ENCODE data around the gene CRYBA2. TPM values are rescaled to one million over a fixed set of nuclear protein-coding genes. Genes with fewer than 3 reads are reported as not detected.

The CRYBA2 gene
- polyA plus RNA-seq, 1 donor from 2014 or later, result not detected

DNA sequence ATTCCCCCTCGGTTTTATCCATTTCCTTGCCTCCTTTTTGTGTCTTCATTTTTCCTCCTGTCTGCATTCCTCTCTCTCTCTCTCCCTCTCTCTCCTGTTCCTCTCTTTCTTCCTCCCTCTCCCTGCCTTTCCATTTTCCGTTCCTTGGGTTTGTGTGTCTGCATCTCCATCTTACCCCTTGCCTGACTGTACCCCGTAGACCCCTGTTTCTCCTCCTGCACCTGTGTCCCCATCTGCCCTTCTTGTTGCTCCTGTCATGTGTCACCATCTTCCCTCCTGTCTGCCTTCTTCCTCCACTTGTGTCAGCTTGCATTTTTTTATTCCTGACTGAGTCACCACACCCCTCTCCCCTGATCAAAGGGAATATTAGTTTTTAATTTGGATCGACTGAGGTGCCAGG, 32.0 kb downstream of the CRYBA2 start:
- H2AFZ ChIP-seq (ENCODE audit: low read depth, low read length), result no peak overlapping the region
- H3K9me2 ChIP-seq (ENCODE audit: insufficient read depth, low read length), result no peaks in the 10 kb centered on the region
- no peaks in the 10 kb centered on the region for H3K79me2 ChIP-seq (replicated peaks; ENCODE audit: insufficient read depth, low read length)
- H3K27me3 ChIP-seq (ENCODE audit: insufficient read depth, low read depth, low read length), result peaks cover 22% of the 10 kb centered on the region
- H3K36me3 ChIP-seq (ENCODE audit: insufficient read depth, low read length), result no peaks in the 10 kb centered on the region
- H3K9me3 ChIP-seq (ENCODE audit: low read length), result no peaks in the 10 kb centered on the region
- peak overlapping the region; percentile 84 for H3K4me2 ChIP-seq (ENCODE audit: low read length)
- H3F3A ChIP-seq (ENCODE audit: insufficient read depth, low read length, poor library complexity, severe bottlenecking), result no peaks in the 10 kb centered on the region
- H3K4me3 ChIP-seq (ENCODE audit: low read length), result peak overlapping the region; percentile 71
- no peak overlapping the region for H3K27ac ChIP-seq (ENCODE audit: low read length)
- peak overlapping the region; percentile 79 for H3K9ac ChIP-seq (ENCODE audit: low read length)
- TF ChIP-seq SMC3 (conservative IDR thresholded peaks at IDR 0.05; ENCODE audit: poor library complexity), result no peak
- TF ChIP-seq, protein P1, sequence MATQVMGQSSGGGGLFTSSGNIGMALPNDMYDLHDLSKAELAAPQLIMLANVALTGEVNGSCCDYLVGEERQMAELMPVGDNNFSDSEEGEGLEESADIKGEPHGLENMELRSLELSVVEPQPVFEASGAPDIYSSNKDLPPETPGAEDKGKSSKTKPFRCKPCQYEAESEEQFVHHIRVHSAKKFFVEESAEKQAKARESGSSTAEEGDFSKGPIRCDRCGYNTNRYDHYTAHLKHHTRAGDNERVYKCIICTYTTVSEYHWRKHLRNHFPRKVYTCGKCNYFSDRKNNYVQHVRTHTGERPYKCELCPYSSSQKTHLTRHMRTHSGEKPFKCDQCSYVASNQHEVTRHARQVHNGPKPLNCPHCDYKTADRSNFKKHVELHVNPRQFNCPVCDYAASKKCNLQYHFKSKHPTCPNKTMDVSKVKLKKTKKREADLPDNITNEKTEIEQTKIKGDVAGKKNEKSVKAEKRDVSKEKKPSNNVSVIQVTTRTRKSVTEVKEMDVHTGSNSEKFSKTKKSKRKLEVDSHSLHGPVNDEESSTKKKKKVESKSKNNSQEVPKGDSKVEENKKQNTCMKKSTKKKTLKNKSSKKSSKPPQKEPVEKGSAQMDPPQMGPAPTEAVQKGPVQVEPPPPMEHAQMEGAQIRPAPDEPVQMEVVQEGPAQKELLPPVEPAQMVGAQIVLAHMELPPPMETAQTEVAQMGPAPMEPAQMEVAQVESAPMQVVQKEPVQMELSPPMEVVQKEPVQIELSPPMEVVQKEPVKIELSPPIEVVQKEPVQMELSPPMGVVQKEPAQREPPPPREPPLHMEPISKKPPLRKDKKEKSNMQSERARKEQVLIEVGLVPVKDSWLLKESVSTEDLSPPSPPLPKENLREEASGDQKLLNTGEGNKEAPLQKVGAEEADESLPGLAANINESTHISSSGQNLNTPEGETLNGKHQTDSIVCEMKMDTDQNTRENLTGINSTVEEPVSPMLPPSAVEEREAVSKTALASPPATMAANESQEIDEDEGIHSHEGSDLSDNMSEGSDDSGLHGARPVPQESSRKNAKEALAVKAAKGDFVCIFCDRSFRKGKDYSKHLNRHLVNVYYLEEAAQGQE (IDR thresholded peaks at IDR 0.05; ENCODE audit: borderline replicate concordance), result no peak
- no peak for TF ChIP-seq MXI1 (conservative IDR thresholded peaks at IDR 0.05; ENCODE audit: poor library complexity, severe bottlenecking)
- no peak for TF ChIP-seq TAF1 (IDR thresholded peaks at IDR 0.05; ENCODE audit: low read depth)
- no peak for TF ChIP-seq RAD21 (conservative IDR thresholded peaks at IDR 0.05)
- no peak for TF ChIP-seq EP300 (conservative IDR thresholded peaks at IDR 0.05; ENCODE audit: poor library complexity, severe bottlenecking)
- no peaks in the 10 kb centered on the region for H4K20me1 ChIP-seq (ENCODE audit: insufficient read depth)

DNA sequence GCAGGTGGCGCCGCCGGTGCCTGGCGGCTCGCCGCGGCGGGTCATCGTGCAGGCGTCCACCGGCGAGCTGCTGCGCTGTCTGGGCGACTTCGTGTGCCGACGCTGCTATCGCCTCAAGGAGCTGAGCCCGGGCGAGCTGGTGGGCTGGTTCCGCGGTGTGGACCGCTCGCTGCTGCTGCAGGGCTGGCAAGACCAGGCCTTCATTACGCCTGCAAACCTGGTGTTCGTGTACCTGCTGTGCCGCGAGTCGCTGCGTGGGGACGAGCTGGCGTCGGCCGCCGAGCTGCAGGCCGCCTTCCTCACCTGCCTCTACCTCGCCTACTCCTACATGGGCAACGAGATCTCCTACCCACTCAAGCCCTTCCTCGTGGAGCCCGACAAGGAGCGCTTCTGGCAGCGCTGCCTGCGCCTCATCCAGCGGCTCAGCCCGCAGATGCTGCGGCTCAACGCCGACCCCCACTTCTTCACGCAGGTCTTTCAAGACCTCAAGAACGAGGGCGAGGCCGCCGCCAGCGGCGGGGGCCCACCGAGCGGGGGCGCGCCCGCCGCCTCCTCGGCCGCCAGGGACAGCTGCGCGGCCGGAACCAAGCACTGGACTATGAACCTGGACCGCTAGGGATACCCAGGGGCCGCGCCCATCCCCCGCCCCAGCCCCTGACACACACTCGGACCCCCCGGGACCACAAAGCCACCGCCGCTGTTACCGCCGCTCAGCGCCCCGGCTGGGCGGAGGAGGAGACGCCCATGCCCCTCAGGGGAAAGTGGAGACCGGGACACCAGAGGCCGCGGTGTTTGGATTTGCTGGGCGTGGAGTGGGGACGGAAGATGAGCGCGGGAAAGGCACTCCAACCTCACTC, 32.7 kb downstream of the CRYBA2 start:
- peak overlapping the region; percentile 71 for H3K4me3 ChIP-seq (ENCODE audit: low read length)
- no peaks in the 10 kb centered on the region for H4K20me1 ChIP-seq (ENCODE audit: insufficient read depth)
- no peak for TF ChIP-seq EP300 (conservative IDR thresholded peaks at IDR 0.05; ENCODE audit: poor library complexity, severe bottlenecking)
- peak; percentile 18 for TF ChIP-seq MXI1 (conservative IDR thresholded peaks at IDR 0.05; ENCODE audit: poor library complexity, severe bottlenecking)
- TF ChIP-seq, protein P1 (IDR thresholded peaks at IDR 0.05; ENCODE audit: borderline replicate concordance), result no peak
- TF ChIP-seq TAF1 (IDR thresholded peaks at IDR 0.05; ENCODE audit: low read depth), result peak; percentile 41
- H3K79me2 ChIP-seq (replicated peaks; ENCODE audit: insufficient read depth, low read length), result no peaks in the 10 kb centered on the region
- no peaks in the 10 kb centered on the region for H3F3A ChIP-seq (ENCODE audit: insufficient read depth, low read length, poor library complexity, severe bottlenecking)
- H3K9ac ChIP-seq (ENCODE audit: low read length), result peak overlapping the region; percentile 79
- no peak overlapping the region for H2AFZ ChIP-seq (ENCODE audit: low read depth, low read length)
- H3K36me3 ChIP-seq (ENCODE audit: insufficient read depth, low read length), result no peaks in the 10 kb centered on the region
- H3K9me2 ChIP-seq (ENCODE audit: insufficient read depth, low read length), result no peaks in the 10 kb centered on the region
- peak overlapping the region; percentile 84 for H3K4me2 ChIP-seq (ENCODE audit: low read length)
- H3K27me3 ChIP-seq (ENCODE audit: insufficient read depth, low read depth, low read length), result peaks cover 22% of the 10 kb centered on the region
- no peak overlapping the region for H3K27ac ChIP-seq (ENCODE audit: low read length)
- H3K9me3 ChIP-seq (ENCODE audit: low read length), result no peaks in the 10 kb centered on the region

All from neural cell (in vitro differentiated cells).